Spleen (tissue), 11 donors: Measurements from ENCODE around the gene PBXIP1. TPM values are rescaled to one million over a fixed set of nuclear protein-coding genes. Genes with fewer than 3 reads are reported as not detected.
A peak's percentile ranks its signal among the peaks of the same experiment; 100 is the strongest.
"Not testable (repeated sequence)": the region's sequence is repeated elsewhere in the genome, so short reads cannot be mapped to it uniquely, and the experiment has no call there.

Source experiments
- DNase-seq: peaks from one replicate; pipeline ENCODE4 v3.0.0-alpha.2; 2020
- H3K27ac ChIP-seq, 8 donors: fragments of 200-600 bp; sonication (generic) in 7 of 8; 1 replicate in 4 of 8; 2 replicates in 4 of 8; pipeline versions ENCODE4 v1.5.0 to v1.8.0; 2016 to 2021; ENCODE audit warnings: inconsistent platforms in 4 of 8, mild to moderate bottlenecking in 4 of 8, moderate library complexity in 1 of 8
- H3K27me3 ChIP-seq, 7 donors: fragments of 200-600 bp; sonication (generic) in 6 of 7; replicated peaks in 1 of 7; 1 replicate in 4 of 7; 2 replicates in 3 of 7; pipeline versions ENCODE4 v1.5.0 to v1.8.0; 2016 to 2021; ENCODE audit warnings: inconsistent platforms in 3 of 7, mild to moderate bottlenecking in 1 of 7
- H3K36me3 ChIP-seq, 6 donors: fragments of 200-600 bp; sonication (generic) in 5 of 6; 1 replicate in 4 of 6; 2 replicates in 2 of 6; pipeline versions ENCODE4 v1.5.0 to v1.8.0; 2016 to 2021; ENCODE audit warnings: inconsistent platforms in 2 of 6
- H3K4me1 ChIP-seq, 6 donors: fragments of 200-600 bp; sonication (generic) in 5 of 6; 1 replicate in 3 of 6; 2 replicates in 3 of 6; pipeline versions ENCODE4 v1.5.0 to v1.8.0; 2016 to 2021; ENCODE audit warnings: inconsistent platforms in 3 of 6
- H3K4me3 ChIP-seq, 8 donors: fragments of 200-600 bp; sonication (generic) in 7 of 8; 1 replicate in 4 of 8; 2 replicates in 4 of 8; pipeline versions ENCODE4 v1.5.0 to v1.8.0; 2016 to 2021; ENCODE audit warnings: inconsistent platforms in 4 of 8, mild to moderate bottlenecking in 4 of 8, moderate library complexity in 2 of 8
- H3K9me3 ChIP-seq, 8 donors: fragments of 200-600 bp; sonication (generic) in 7 of 8; 1 replicate in 4 of 8; 2 replicates in 4 of 8; pipeline versions ENCODE4 v1.5.0 to v1.8.0; 2016 to 2021; ENCODE audit warnings: inconsistent platforms in 4 of 8
- CTCF ChIP-seq, 11 experiments: fragments of 200-600 bp in 7 of 11; fragments of 450-650 bp in 4 of 11; sonication (generic) in 4 of 11; IDR thresholded peaks in 8 of 11; conservative IDR thresholded peaks in 3 of 11; 1 replicate in 7 of 11; 2 replicates in 4 of 11; pipeline versions ENCODE4 v1.4.0 to v1.8.0; 2016 to 2021; ENCODE audit warnings: antibody characterized with exemption in 11 of 11, inconsistent platforms in 4 of 11, mild to moderate bottlenecking in 1 of 11
- POLR2A ChIP-seq, 3 donors: fragments of 450-650 bp; IDR thresholded peaks; one replicate each; pipeline ENCODE4 v1.5.1; 2017; ENCODE audit warnings: antibody characterized with exemption in 3 of 3, mild to moderate bottlenecking in 1 of 3
- POLR2AphosphoS5 ChIP-seq, 3 donors: sonication (generic); formaldehyde crosslinking; IDR thresholded peaks; one replicate each; pipeline ENCODE4 v1.5.1; 2017; ENCODE audit warnings: antibody characterized with exemption in 3 of 3
- WGBS, 5 donors: extraction: QIAGEN DNeasy Blood & Tissue Kit in 3 of 5; methylation state at CpG; one replicate each; pipeline versions ENCODE4 v1.1.5 to v1.1.7; 2013 to 2018; 5-methylcytosine and 5-hydroxymethylcytosine counted together
- intact Hi-C: fragments of 100-400 bp; cut with DNase I; formaldehyde crosslinking; loops from one replicate; pipeline ENCODE4 v1.15.0; 2023; ENCODE audit warnings: low total_unique reads
- polyA plus RNA-seq, 3 donors: library from polyadenylated mRNA; stranded (reverse); fragments of 200-250 nt; gene quantifications; one replicate each; pipeline ENCODE4 v1.2.1, GENCODE V29; 2013
- total RNA-seq, 7 donors: library from RNA; depleted of rRNA in 3 of 7; stranded (reverse); fragments of >200 nt in 3 of 7; fragmentation: NEBNext Ultra II Directional in 4 of 7; extraction: Animal tissue kit (Norgen Biotek cat#: 25700) in 4 of 7; gene quantifications; one replicate each; pipeline versions ENCODE4 v1.1.0 to v1.2.1, GENCODE V29; 2016 to 2021
- donor health status: healthy with polysubstance abuse.
- donor health status: DM: no; HTN: no; CAD: no; lungs with moderate emphysema.
- donor health status: DM: no; HTN: no; CAD: no.
- donor health status: Bipolar disorder and iron deficiency.
- donor health status: healthy.
- donor health status: DM: no; HTN: no; CAD: no.
- donor health status: DM: yes; HTN: yes; CAD: no.

Gene PBXIP1
- total and polyA plus RNA-seq, 10 donors: 55.5 to 125 (median 89.5) TPM

GRCh38 chr1:154978360-154978759, 22.5 kb upstream of the PBXIP1 start:
- DNase-seq: no peak
- peaks cover 3 to 50% (median 24%) of the 10 kb centered on the region in 6 donors for H3K4me1 ChIP-seq
- no peaks in the 10 kb centered on the region for H3K27me3 ChIP-seq
- no peak overlapping the region for H3K27ac ChIP-seq
- intact Hi-C loops: no loop called here
- WGBS, 5 donors: 90 to 99% (median 92%) methylated on average over 3 of the region's 3 CpGs
- peaks cover 0 to 20% (median 0%) of the 10 kb centered on the region in 6 donors for H3K36me3 ChIP-seq
- TF ChIP-seq POLR2AphosphoS5 (IDR thresholded peaks at IDR 0.05) (no peak), POLR2A (IDR thresholded peaks at IDR 0.05) (no peak), CTCF (IDR thresholded peaks at IDR 0.05 in 8 of 11, conservative IDR thresholded peaks at IDR 0.05 in 3 of 11) (no peak)
- H3K4me3 ChIP-seq: no peak overlapping the region
- H3K9me3 ChIP-seq: no peaks in the 10 kb centered on the region

GRCh38 chr1:154977762-154978161, 21.9 kb upstream of the PBXIP1 start:
- DNase-seq, H3K4me3 ChIP-seq, H3K27me3 ChIP-seq, intact Hi-C loops, H3K9me3 ChIP-seq: not testable (repeated sequence)
- peaks cover 0 to 20% (median 0%) of the 10 kb centered on the region in 6 donors for H3K36me3 ChIP-seq
- 49 to 57% (median 49%) methylated on average over 3 of the region's 3 CpGs for WGBS, 5 donors
- H3K4me1 ChIP-seq: peaks cover 8 to 52% (median 28%) of the 10 kb centered on the region in 6 donors
- H3K27ac ChIP-seq: peak overlapping the region in 3 of 8 donors; percentile 13 to 99 (median 23)

- H3K36me3 ChIP-seq: peaks cover 0 to 24% (median 0%) of the 10 kb centered on the region in 6 donors
- H3K9me3 ChIP-seq: no peaks in the 10 kb centered on the region
- peaks cover 29 to 63% (median 40%) of the 10 kb centered on the region in 6 donors for H3K4me1 ChIP-seq
- peak overlapping the region; percentile 88 to 100 (median 98) for H3K27ac ChIP-seq
- WGBS, 5 donors: 0% methylated on average over 24 of the region's 24 CpGs
- no peak for TF ChIP-seq CTCF (IDR thresholded peaks at IDR 0.05 in 8 of 11, conservative IDR thresholded peaks at IDR 0.05 in 3 of 11)
- TF ChIP-seq POLR2AphosphoS5 (IDR thresholded peaks at IDR 0.05): peak; percentile 33 to 71 (median 65)
- TF ChIP-seq POLR2A (IDR thresholded peaks at IDR 0.05): peak in 1 of 3 donors; percentile 8
- DNase-seq: peak; percentile 92
- intact Hi-C loops: no loop called here
- H3K4me3 ChIP-seq: peak overlapping the region; percentile 40 to 81 (median 64)
- no peaks in the 10 kb centered on the region for H3K27me3 ChIP-seq
Observed at GRCh38 chr1:154975409-154976059, 19.6 kb upstream of the PBXIP1 start.

GRCh38 chr1:154974808-154975408, 19.0 kb upstream of the PBXIP1 start:
- 0% methylated on average over 30 of the region's 30 CpGs for WGBS, 5 donors
- H3K4me1 ChIP-seq: peaks cover 29 to 69% (median 47%) of the 10 kb centered on the region in 6 donors
- peak overlapping the region; percentile 40 to 81 (median 64) for H3K4me3 ChIP-seq

More at GRCh38 chr1:154974808-154975408, 19.0 kb upstream of the PBXIP1 start:
- peak overlapping the region; percentile 88 to 100 (median 98) for H3K27ac ChIP-seq
- peak; percentile 96 for DNase-seq
- no peaks in the 10 kb centered on the region for H3K27me3 ChIP-seq
- intact Hi-C loops: no loop called here
- H3K9me3 ChIP-seq: no peaks in the 10 kb centered on the region
- peaks cover 0 to 23% (median 0%) of the 10 kb centered on the region in 6 donors for H3K36me3 ChIP-seq
- no peak for TF ChIP-seq CTCF (IDR thresholded peaks at IDR 0.05 in 8 of 11, conservative IDR thresholded peaks at IDR 0.05 in 3 of 11)
- TF ChIP-seq POLR2AphosphoS5 (IDR thresholded peaks at IDR 0.05): peak in 2 of 3 donors; percentile 87 to 89
- peak in 1 of 3 donors; percentile 90 for TF ChIP-seq POLR2A (IDR thresholded peaks at IDR 0.05)
